Osteoblast (primary cell): Measurements from ENCODE around the gene COL4A2. TPM values are rescaled to one million over a fixed set of nuclear protein-coding genes. Genes with fewer than 3 reads are reported as not detected.

Experiments
- DNase-seq: peaks from one replicate; pipeline ENCODE4 v3.0.0; 2011; ENCODE audit warnings: low spot score, mixed read lengths; ENCODE audit not compliant: insufficient read length; ENCODE audit errors: missing footprints
- H2AFZ ChIP-seq: 2 replicates; pipeline ENCODE4 v1.6.0; 2011; ENCODE audit warnings: mild to moderate bottlenecking, low read length
- H3K27ac ChIP-seq: 2 replicates; pipeline ENCODE4 v1.5.1; 2011; ENCODE audit warnings: mild to moderate bottlenecking, low read depth, low read length, moderate library complexity
- H3K27me3 ChIP-seq: 2 replicates; pipeline ENCODE4 v1.6.0; 2012; ENCODE audit warnings: mild to moderate bottlenecking, control low read depth, inconsistent platforms, low read length, moderate library complexity; ENCODE audit not compliant: insufficient read depth
- H3K36me3 ChIP-seq: 2 replicates; pipeline ENCODE4 v1.5.1; 2011; ENCODE audit warnings: mild to moderate bottlenecking, low read length, control low read depth, moderate library complexity; ENCODE audit not compliant: insufficient read depth
- H3K4me1 ChIP-seq: 2 replicates; pipeline ENCODE4 v1.5.1; 2011; ENCODE audit warnings: mild to moderate bottlenecking, low read length, control low read depth, moderate library complexity; ENCODE audit not compliant: insufficient read depth
- H3K4me2 ChIP-seq: 2 replicates; pipeline ENCODE4 v1.6.0; 2011; ENCODE audit warnings: mild to moderate bottlenecking, low read length; ENCODE audit not compliant: insufficient read depth
- H3K4me3 ChIP-seq: fragments of 200-600 bp; sonication (generic); 3 replicates; pipeline ENCODE4 v1.5.1; 2012; ENCODE audit warnings: mild to moderate bottlenecking, low read length, inconsistent platforms; ENCODE audit not compliant: insufficient read depth
- H3K79me2 ChIP-seq: 2 replicates; pipeline ENCODE4 v1.6.0; 2012; ENCODE audit warnings: mild to moderate bottlenecking, low read length, control low read depth, inconsistent platforms; ENCODE audit not compliant: insufficient read depth
- H3K9me3 ChIP-seq: 2 replicates; pipeline ENCODE4 v1.5.1; 2011; ENCODE audit warnings: low read depth, low read length, control low read depth
- H4K20me1 ChIP-seq: 2 replicates; pipeline ENCODE4 v1.6.0; 2012; ENCODE audit warnings: mild to moderate bottlenecking, low read length, control low read depth; ENCODE audit not compliant: insufficient read depth
- CTCF ChIP-seq: IDR thresholded peaks from 2 replicates; pipeline ENCODE4 v1.5.1; 2011; ENCODE audit warnings: mild to moderate bottlenecking, low read depth, low read length, moderate library complexity; ENCODE audit errors: extremely low read depth
- total RNA-seq: library from RNA; depleted of rRNA; stranded (reverse); fragments of >200 nt; gene quantifications from 2 replicates; pipeline ENCODE4 v1.2.3, GENCODE V29; 2012

COL4A2 gene
- total RNA-seq, 1 donor, result 267 TPM

- H3K27ac ChIP-seq, result no peak overlapping the region
- peaks cover 15% of the 10 kb centered on the region for H3K4me1 ChIP-seq
- TF ChIP-seq CTCF, result no peak
- H4K20me1 ChIP-seq, result no peaks in the 10 kb centered on the region
- H3K4me2 ChIP-seq, result no peak overlapping the region
- no peaks in the 10 kb centered on the region for H3K9me3 ChIP-seq
- H3K79me2 ChIP-seq, result no peaks in the 10 kb centered on the region
- H2AFZ ChIP-seq, result no peak overlapping the region
- H3K4me3 ChIP-seq, result no peak overlapping the region
- H3K36me3 ChIP-seq, result peaks cover 86% of the 10 kb centered on the region
- peak; percentile 5 for DNase-seq
- H3K27me3 ChIP-seq, result no peaks in the 10 kb centered on the region
Measured at GRCh38 chr13:110498765-110499164, 191.7 kb downstream of the COL4A2 start.

GRCh38 chr13:110499621-110500281 lies 192.7 kb downstream of the COL4A2 start:
- H3K36me3 ChIP-seq, result peaks cover 85% of the 10 kb centered on the region

DNA sequence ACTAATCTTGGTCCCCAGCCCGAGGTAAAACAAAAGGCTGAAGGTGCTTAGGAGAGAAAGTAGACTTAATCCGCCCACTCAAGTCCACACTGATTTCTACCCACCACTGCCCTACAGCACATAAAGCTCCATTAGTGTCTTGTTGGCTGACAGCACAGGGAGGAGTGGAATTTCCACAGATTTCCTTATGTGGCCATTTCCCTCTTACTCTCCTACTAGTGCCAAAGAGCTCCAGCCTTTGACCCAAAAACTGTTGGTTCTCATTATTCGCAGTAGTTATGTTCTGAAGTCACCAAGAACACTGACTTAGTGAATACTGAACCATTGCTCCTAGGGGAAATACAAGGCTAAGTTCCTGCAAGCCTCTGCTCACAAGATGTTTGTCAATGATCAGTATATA lies 193.3 kb downstream of the COL4A2 start:
- Histone ChIP-seq H3K27ac (no peak overlapping the region), H3K36me3 (peaks cover 80% of the 10 kb centered on the region), H3K9me3 (no peaks in the 10 kb centered on the region), H4K20me1 (no peaks in the 10 kb centered on the region), H3K27me3 (no peaks in the 10 kb centered on the region), H3K4me2 (no peak overlapping the region), H2AFZ (no peak overlapping the region), H3K4me1 (peaks cover 15% of the 10 kb centered on the region), H3K79me2 (no peaks in the 10 kb centered on the region), H3K4me3 (no peak overlapping the region)
- peak; percentile 4 for DNase-seq
- no peak for TF ChIP-seq CTCF

More at GRCh38 chr13:110499621-110500281, 192.7 kb downstream of the COL4A2 start:
- H3K9me3 ChIP-seq, result no peaks in the 10 kb centered on the region
- TF ChIP-seq CTCF, result no peak
- H3K27me3 ChIP-seq, result no peaks in the 10 kb centered on the region
- H3K79me2 ChIP-seq, result no peaks in the 10 kb centered on the region
- no peak overlapping the region for H3K4me3 ChIP-seq
- peak; percentile 83 for DNase-seq
- H2AFZ ChIP-seq, result no peak overlapping the region
- peaks cover 15% of the 10 kb centered on the region for H3K4me1 ChIP-seq
- H3K27ac ChIP-seq, result peak overlapping the region; percentile 16
- H4K20me1 ChIP-seq, result no peaks in the 10 kb centered on the region
- no peak overlapping the region for H3K4me2 ChIP-seq

DNA sequence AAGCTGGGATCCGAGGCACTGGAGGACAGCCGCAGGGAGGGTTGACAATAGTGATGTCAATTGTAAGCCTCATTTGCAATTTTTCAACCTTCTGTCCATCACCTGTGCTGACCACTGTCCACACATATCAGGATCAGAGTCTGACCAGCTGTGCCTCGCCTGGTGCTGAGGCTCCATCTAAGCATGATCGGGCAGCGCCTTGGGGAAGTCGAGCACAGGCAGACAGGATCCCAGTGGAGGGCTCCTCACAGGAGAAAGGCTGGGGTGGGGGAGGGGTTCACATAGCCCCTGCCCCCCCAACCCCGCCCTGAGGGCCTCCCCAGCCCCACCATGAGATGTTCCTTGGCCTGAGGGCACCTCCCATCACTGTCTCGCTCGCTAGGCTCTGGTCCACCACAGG lies 194.1 kb downstream of the COL4A2 start:
- peak; percentile 37 for DNase-seq
- H3K4me3 ChIP-seq, result no peak overlapping the region
- H3K27me3 ChIP-seq, result no peaks in the 10 kb centered on the region
- H3K4me1 ChIP-seq, result peaks cover 15% of the 10 kb centered on the region
- peaks cover 80% of the 10 kb centered on the region for H3K36me3 ChIP-seq
- no peak overlapping the region for H3K27ac ChIP-seq
- H3K4me2 ChIP-seq, result no peak overlapping the region
- TF ChIP-seq CTCF, result no peak
- H3K9me3 ChIP-seq, result no peaks in the 10 kb centered on the region
- no peak overlapping the region for H2AFZ ChIP-seq
- no peaks in the 10 kb centered on the region for H4K20me1 ChIP-seq
- H3K79me2 ChIP-seq, result no peaks in the 10 kb centered on the region
